Activated T-cell treated with anti-CD3 and anti-CD28 coated beads for 48 hours (primary cell): ENCODE results near the gene LCN1.
A peak's percentile ranks its signal among the peaks of the same experiment; 100 is the strongest.
"Not testable (repeated sequence)": the region's sequence is repeated elsewhere in the genome, so short reads cannot be mapped to it uniquely, and the experiment has no call there.

Source experiments
- DNase-seq: peaks from one replicate; pipeline ENCODE4 v3.0.0-alpha.2; 2020; ENCODE audit warnings: low read depth

Gene LCN1

GRCh38 chr9:135504262-135505243 is 16.7 kb upstream of the LCN1 start:
- peak; percentile 49 for DNase-seq

DNA sequence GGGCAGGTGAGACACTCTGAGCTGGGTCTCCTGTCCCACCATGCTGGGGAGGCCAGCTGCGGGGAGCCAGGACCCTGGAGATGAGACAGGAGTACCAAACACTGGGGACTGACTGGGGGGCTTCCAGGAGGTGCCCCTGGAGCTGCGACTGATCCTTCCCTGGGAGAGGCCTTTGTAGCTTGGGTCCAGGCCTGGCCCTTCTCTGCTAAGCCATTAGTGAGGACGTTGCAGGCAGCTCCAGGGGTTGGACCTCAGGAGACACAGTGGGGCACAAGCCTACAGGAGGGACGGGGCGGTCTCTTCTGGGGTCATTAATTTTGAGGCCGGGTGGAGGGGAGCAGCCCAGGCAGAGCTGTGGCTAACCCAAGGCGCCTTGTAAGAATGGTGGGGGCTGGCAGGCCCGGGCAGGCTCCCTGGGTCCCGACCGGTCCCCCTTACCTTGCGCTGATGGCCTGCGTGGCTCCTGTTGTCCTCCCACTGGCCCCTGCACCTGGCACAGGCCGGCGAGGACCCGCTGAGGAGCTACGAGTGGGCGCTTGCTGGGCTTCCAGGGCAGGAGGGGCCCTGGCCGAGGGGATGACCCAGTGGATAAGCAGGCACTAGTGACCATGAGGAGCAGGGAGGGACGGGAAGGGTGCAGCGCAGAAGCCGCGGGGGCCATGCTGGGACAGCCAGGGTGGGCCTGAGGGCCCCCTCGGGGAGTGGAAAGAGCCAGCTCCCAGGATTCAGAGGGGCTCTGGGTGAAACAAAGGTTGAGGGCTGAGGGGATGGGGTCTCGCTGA is 15.6 kb upstream of the LCN1 start:
- DNase-seq = no peak

DNA sequence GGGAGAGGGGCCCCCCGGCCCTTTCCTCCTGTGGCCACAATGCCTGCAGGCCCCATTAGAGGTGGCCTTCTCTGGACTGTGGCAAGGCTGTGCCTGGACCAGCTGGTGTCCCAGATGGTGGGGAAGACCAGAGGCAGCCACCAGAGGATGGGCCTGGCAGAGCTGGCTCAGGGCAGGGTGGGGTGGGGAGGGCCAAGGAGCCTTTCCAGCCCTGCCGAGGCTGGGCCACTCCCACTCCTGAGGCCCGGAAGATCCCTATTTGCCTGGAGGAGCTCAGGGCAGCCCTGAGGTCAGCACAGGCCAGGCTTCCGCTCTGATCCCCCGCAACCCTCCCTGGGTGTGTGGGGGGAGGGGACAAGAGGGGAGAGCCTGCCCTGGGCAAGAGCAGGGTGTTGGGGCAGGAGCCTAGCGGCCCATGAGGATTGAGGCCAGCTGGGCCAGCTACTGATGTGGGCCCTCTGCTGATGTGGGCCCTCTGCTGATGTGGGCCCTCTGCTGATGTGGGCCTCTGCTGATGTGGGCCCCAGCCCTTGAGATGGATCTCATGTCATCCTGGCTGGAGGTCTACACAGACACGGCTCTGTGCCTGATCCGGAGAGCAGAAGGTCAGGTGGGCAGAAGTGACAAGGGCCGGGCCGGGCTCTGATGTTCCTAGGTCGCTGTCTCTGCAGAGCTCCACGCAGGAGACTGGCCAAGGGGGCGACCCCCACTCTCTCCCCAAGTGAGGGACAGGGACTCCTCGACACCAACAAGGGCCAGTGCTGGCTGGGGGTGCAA is 14.7 kb upstream of the LCN1 start:
- DNase-seq = no peak

DNA sequence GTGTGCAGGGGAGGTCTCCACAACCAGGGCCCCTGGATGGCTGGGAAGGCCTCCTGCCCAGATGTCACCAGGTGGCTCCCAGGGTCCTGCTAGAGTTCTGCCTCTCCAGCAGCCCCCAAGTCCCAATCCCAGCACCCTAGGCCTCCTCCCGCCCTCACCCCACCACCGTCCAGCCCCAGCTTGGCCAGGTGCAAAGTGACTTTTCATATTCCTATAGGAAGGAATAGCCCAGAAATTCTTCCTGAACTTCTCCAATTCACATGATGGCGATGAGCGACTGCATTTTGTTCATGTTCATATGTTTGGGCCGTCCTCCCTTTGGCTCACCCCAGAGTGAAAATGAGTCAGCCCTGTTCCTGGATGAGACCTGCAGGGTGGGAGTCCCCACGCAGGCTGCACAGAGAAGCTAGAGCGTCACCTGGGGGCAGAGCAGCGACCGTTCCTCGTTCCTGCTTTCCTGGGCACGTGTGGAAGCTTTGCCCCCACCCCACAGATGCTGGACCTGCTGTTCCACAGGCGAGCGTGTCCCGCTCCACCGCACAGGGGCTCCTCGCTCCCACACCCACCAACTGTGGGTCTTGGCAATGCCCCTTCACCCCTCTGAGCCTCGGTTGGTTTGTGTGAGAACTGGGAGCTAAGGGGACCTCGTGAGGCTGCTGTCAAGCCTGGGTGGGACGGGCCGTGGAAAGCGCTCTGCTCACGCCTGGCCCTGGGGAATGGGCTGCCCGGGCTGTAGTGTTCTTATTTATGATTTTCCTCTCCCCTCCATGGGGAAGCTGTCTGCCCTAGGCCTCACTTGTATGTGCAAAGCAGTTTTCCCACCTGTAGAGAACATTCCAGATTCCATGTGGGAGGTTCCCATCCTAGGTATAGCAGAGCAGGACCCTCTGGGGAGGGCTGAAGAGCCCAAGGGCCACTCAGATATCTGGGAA is 13.9 kb upstream of the LCN1 start:
- no peak for DNase-seq

DNA sequence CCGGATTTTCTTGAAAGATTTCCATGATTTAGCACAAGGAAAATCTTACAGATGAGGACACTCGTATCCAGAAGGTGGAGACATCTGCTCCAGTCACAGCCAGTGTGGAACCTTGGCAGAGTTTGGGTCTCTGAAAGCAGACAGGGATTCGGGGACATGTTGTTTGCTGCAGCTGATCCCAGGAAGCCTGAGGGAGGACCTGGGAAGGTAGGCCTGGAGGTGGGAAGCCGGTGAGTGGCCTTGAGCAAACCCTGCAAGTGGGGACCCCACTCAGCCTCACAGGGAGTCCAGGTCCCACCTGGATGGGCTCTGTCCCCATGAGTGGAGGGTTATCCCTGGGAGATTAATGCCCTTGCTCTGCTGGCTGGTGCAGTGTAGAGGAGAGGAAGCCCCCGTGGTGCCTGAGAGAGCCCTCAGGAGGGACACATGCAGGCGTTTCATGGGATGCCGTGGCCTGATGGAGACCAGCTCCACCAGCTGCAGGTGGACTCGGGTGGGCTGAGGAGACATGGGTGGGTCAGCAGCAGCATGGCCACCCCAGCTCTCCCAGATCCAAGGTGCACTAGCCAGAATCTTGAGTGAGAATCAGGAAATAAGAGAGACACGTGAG is 12.9 kb upstream of the LCN1 start:
- DNase-seq = no peak

DNA sequence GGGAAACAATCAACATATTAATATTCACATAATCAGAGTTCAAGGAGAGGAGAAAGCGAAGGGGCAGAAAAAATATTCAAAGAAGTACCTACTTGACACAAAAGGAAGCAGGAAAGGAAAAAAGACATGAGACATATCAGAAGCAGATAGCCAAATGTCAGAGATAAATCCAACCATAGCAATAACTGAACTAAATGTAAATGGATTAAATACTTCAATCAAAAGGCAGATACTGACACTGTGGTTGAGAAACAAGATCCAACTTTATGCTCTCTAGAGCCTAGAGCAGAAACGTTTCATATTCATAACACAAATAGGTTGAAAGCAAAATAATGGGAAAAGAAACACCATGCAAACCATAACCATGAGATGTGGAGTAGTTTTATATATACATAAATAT is 11.8 kb upstream of the LCN1 start:
- DNase-seq = no peak

DNA sequence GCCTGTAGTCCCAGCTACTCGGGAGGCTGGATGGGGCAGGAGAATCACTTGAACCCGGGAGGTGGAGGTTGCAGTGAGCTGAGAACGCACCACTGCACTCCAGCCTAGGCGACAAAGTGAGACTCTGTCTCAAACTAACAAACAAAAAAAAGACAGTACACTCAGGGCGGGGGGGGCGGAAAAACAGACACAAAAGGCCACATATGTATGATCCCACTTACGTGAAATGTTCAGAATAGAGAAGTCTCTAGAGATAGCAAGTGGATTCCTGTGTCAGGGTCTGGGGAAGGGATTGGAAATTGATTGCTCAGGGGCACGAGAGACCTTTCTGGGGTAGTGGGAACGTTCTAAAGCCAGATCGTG is 9.0 kb upstream of the LCN1 start:
- no peak for DNase-seq

- no peak for DNase-seq
These were observed 8.3 kb upstream of the LCN1 start for GRCh38 chr9:135512904-135513303.

DNA sequence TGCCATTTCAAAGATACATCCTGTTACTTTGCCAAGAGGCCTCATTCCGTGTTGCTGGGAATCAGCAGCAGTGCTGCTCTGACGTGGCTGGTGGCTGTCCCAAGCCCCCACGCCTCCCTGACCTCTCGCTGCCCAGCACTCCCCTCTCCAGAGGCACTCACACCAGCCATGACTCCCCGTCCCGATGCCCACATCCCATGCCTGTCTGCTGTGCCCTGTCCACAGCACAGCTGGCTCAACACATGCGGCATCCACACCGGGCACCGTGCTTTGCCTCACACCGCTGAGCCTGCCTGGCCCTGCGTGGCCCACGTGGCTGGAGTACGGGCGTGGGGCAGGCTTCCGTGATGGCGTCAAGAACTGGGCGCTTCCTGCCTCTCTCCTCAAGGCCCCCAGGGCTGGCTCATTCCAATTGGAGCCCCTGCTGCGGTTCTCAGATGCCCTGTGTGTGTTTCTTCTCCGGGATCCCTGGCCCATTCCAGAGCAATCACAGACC is 7.8 kb upstream of the LCN1 start:
- DNase-seq = no peak

DNA sequence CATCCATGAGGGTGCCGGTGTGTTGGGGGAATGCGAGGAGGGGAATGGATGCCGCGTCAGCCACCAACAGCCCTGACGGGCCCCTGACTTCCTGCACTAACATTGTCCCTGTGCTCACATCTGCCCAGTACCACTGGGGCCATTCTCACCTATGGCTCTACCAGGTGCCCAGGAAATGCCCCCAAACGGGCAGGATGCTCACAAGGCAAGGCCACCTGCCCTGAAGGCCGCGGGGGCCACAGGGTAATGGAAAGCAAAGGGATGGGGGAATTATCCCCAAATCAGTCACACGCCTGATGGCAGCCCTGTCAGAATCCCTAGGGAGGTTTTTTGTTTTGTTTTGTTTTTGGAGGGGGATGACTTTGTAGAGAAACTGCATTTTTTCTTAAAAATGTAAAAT is 7.3 kb upstream of the LCN1 start:
- DNase-seq = not testable (repeated sequence)

- no peak for DNase-seq
These were observed 6.7 kb upstream of the LCN1 start for GRCh38 chr9:135514342-135515082.

DNA sequence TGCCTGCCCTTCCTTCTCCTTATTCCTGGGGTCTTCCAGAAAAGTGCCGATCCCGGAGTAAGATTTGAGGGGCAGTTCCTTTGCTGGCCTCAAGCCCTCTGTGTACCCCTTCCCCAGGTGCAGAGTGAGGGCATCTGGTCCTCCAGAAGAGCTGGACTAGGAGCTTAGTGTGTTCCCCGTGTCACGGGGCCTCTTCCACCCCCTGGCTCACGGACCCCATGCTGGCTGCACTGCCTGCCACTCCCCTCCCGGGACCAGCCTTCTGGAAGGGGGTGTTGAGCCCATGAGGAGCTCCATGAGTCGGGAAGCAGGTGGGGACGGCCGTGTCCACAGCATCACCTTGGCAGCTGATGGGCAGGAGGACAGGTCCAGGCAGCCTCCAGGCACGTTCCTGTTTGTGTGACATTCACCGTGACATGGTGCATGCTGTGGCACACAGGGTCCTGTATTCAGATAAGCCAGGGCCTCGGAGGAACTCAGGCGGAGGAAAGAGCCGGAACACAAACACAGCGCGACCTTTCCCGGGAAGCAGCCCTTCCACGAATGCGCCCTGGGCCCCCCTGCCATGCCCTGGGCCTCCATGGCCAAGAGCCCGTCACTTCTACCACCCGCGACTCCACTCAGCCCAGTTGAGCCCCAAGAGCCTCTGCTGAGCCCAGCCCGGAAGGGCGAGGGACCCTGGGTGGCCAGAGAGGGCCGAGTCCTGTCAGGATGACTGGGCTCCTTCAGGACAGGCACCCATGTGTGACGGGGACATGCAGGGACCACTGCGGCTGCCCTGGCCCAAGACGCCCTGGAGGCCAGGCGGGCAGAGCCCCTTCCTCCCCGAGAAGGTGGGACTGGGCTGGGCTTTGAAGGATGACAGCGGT is 5.9 kb upstream of the LCN1 start:
- no peak for DNase-seq

GRCh38 chr9:135516132-135516860 is 4.9 kb upstream of the LCN1 start:
- DNase-seq = no peak

DNA sequence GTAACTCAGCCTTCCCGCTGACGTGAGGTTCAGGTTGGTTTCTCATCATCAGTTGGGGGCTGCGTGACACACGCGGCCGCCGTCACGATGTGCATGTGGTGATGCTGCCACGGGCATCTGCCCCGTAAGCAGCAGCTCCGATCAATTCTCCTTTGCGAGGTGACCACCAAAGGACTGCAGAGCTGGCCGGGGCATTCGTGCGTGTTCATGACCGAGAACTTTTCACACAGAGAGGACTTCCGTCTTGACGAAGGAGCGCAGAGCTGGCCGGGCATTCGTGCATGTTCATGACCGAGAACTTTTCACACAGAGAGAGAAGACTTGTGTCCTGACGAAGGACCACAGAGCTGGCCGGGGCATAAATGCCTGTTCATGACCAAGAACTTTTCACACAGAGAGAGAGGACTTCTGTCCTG is 3.8 kb upstream of the LCN1 start:
- DNase-seq = no peak

- no peak for DNase-seq
These were observed 1.9 kb upstream of the LCN1 start for GRCh38 chr9:135519179-135519971.

DNA sequence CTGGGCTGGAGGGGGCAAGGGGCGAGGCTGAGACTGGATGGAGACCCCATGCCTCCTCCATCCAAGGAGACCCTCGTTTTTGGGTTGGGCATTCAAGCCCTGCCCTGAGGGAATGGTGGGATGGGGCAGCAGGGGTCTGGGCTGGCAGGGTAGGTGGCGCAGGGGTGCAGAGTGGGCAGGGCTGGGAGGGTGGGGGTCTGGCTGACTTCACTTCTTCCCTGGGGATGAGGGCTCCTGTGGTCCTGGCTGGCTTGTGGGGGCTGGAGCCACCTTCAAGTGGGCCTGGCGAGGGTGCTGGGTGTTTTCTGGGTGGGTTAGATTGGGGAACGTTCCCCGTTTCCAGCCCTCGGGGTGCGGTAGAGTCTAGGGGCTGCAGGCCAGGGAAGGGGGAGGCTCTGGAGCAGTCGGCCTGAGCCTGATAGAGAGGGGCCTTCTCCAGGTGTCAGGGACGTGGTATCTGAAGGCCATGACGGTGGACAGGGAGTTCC is 412 bp downstream of the LCN1 start:
- DNase-seq = no peak
